GM23248 (cell line): ENCODE data around the gene SLC25A34. TPM values are rescaled to one million over a fixed set of nuclear protein-coding genes. Genes with fewer than 3 reads are reported as not detected.

ENCODE experiments used
- DNase-seq: peaks from one replicate; pipeline ENCODE4 v3.0.0-alpha.2; 2015
- H2AFZ ChIP-seq: fragments of 200-600 bp; sonication (generic); 2 replicates; pipeline ENCODE4 v1.6.1; 2016; ENCODE audit warnings: antibody characterized with exemption
- H3F3A ChIP-seq: fragments of 200-600 bp; sonication (generic); 2 replicates; pipeline ENCODE4 v1.6.1; 2016; ENCODE audit warnings: mild to moderate bottlenecking, antibody characterized with exemption, mixed run types; ENCODE audit not compliant: insufficient read depth
- H3K27ac ChIP-seq: fragments of 200-600 bp; sonication (generic); 2 replicates; pipeline ENCODE4 v1.5.1; 2016; ENCODE audit warnings: mild to moderate bottlenecking
- H3K27me3 ChIP-seq: fragments of 200-600 bp; sonication (generic); replicated peaks from 2 replicates; pipeline ENCODE4 v1.6.1; 2016; ENCODE audit warnings: mild to moderate bottlenecking; ENCODE audit not compliant: insufficient read depth
- H3K36me3 ChIP-seq: fragments of 200-600 bp; sonication (generic); 2 replicates; pipeline ENCODE4 v1.6.1; 2016; ENCODE audit warnings: low read depth, mild to moderate bottlenecking
- H3K4me1 ChIP-seq: fragments of 200-600 bp; sonication (generic); 2 replicates; pipeline ENCODE4 v1.6.1; 2016; ENCODE audit warnings: mild to moderate bottlenecking; ENCODE audit not compliant: insufficient read depth
- H3K4me2 ChIP-seq: fragments of 200-600 bp; sonication (generic); one replicate; pipeline ENCODE4 v1.6.1; 2016; ENCODE audit warnings: mild to moderate bottlenecking; ENCODE audit not compliant: unreplicated experiment
- H3K4me3 ChIP-seq: fragments of 200-600 bp; sonication (generic); 2 replicates; pipeline ENCODE4 v1.5.1; 2016; ENCODE audit warnings: mild to moderate bottlenecking
- H3K79me2 ChIP-seq: fragments of 200-600 bp; sonication (generic); 2 replicates; pipeline ENCODE4 v1.6.1; 2016; ENCODE audit warnings: mild to moderate bottlenecking; ENCODE audit not compliant: insufficient read depth
- H3K9ac ChIP-seq: fragments of 200-600 bp; sonication (generic); 2 replicates; pipeline ENCODE4 v1.6.1; 2016; ENCODE audit warnings: mild to moderate bottlenecking
- H3K9me2 ChIP-seq: fragments of 200-600 bp; sonication (generic); 2 replicates; pipeline ENCODE4 v1.6.1; 2016; ENCODE audit warnings: mixed run types, mild to moderate bottlenecking, moderate library complexity; ENCODE audit not compliant: insufficient read depth
- H3K9me3 ChIP-seq: fragments of 200-600 bp; sonication (generic); one replicate; pipeline ENCODE4 v1.6.1; 2017; ENCODE audit warnings: low read depth
- H4K20me1 ChIP-seq: fragments of 200-600 bp; sonication (generic); 2 replicates; pipeline ENCODE4 v1.6.0; 2016; ENCODE audit not compliant: insufficient read depth
- EZH2 ChIP-seq: fragments of 200-600 bp; sonication (generic); IDR thresholded peaks from 2 replicates; pipeline ENCODE4 v1.6.1; 2018; ENCODE audit warnings: antibody characterized with exemption, mild to moderate bottlenecking; ENCODE audit not compliant: insufficient read depth, poor library complexity, severe bottlenecking
- EZH2phosphoT487 ChIP-seq: fragments of 200-600 bp; sonication (generic); IDR thresholded peaks from 2 replicates; pipeline ENCODE4 v1.6.1; 2018; ENCODE audit warnings: antibody characterized with exemption, moderate library complexity, mild to moderate bottlenecking, low read depth; ENCODE audit not compliant: insufficient read depth
- WGBS, 2 experiments: methylation state at CpG; one replicate each; pipeline ENCODE4 v1.1.6; 2015 to 2017; ENCODE audit warnings: low lambda C conversion rate in 2 of 2, low coverage in 1 of 2; ENCODE audit errors: missing lambda C conversion rate in 2 of 2; 5-methylcytosine and 5-hydroxymethylcytosine counted together
- in situ Hi-C: fragments of 300-500 bp; cut with MboI; formaldehyde crosslinking; loops from 2 replicates; pipeline ENCODE4 v1.15.0; 2020
- polyA plus RNA-seq: library from polyadenylated mRNA; unstranded; fragments of >200 nt; fragmentation: Nextera tagmentation; extraction: Ambion mirVana; gene quantifications from 2 replicates; pipeline ENCODE4 v1.2.1, GENCODE V29; 2016
- total RNA-seq: library from RNA; depleted of rRNA; stranded (reverse); fragments of >200 nt; shearing (Covaris generic); gene quantifications from 2 replicates; pipeline ENCODE4 v1.2.3, GENCODE V29; 2014

SLC25A34 gene
- total and polyA plus RNA-seq, 2 experiments from 2014 or later, result 0.20 to 0.54 TPM

- TF ChIP-seq EZH2 (no peak), EZH2phosphoT487 (no peak)
- H3F3A ChIP-seq, result no peaks in the 10 kb centered on the region
- H3K27ac ChIP-seq, result no peak overlapping the region
- in situ Hi-C loops, result no loop called here
- H3K9me3 ChIP-seq, result no peaks in the 10 kb centered on the region
- no peaks in the 10 kb centered on the region for H3K36me3 ChIP-seq
- H4K20me1 ChIP-seq, result no peaks in the 10 kb centered on the region
- no peaks in the 10 kb centered on the region for H3K9me2 ChIP-seq
- no peak for DNase-seq
- H2AFZ ChIP-seq, result no peak overlapping the region
- no peak overlapping the region for H3K4me2 ChIP-seq
- no peaks in the 10 kb centered on the region for H3K79me2 ChIP-seq
- no peaks in the 10 kb centered on the region for H3K27me3 ChIP-seq
- H3K4me3 ChIP-seq, result no peak overlapping the region
- H3K9ac ChIP-seq, result no peak overlapping the region
- WGBS, 2 experiments, result 82% methylated on average over 10 to 15 of the region's 15 CpGs
- H3K4me1 ChIP-seq, result no peaks in the 10 kb centered on the region
Measured at GRCh38 chr1:15738416-15739113, 2.5 kb downstream of the SLC25A34 start.

- H2AFZ ChIP-seq, result no peak overlapping the region
- no peaks in the 10 kb centered on the region for H3K4me1 ChIP-seq
- WGBS, 2 experiments, result 83 to 85% methylated on average over 16 of the region's 16 CpGs
- H3K9me3 ChIP-seq, result no peaks in the 10 kb centered on the region
- no peaks in the 10 kb centered on the region for H3K79me2 ChIP-seq
- H4K20me1 ChIP-seq, result no peaks in the 10 kb centered on the region
- no peak overlapping the region for H3K4me2 ChIP-seq
- no peak overlapping the region for H3K9ac ChIP-seq
- H3K27me3 ChIP-seq, result no peaks in the 10 kb centered on the region
- H3K9me2 ChIP-seq, result no peaks in the 10 kb centered on the region
- no peak overlapping the region for H3K4me3 ChIP-seq
- no peaks in the 10 kb centered on the region for H3F3A ChIP-seq
- in situ Hi-C loops, result no loop called here
- no peak overlapping the region for H3K27ac ChIP-seq
- DNase-seq, result no peak
- H3K36me3 ChIP-seq, result no peaks in the 10 kb centered on the region
- TF ChIP-seq EZH2, result no peak
- TF ChIP-seq EZH2phosphoT487, result no peak
Measured at GRCh38 chr1:15739259-15739658, 3.2 kb downstream of the SLC25A34 start.

GRCh38 chr1:15739745-15740144, 3.7 kb downstream of the SLC25A34 start:
- no peak for TF ChIP-seq EZH2phosphoT487
- no peak for TF ChIP-seq EZH2
- Histone ChIP-seq H3K27ac (no peak overlapping the region), H2AFZ (no peak overlapping the region), H3K27me3 (no peaks in the 10 kb centered on the region), H4K20me1 (no peaks in the 10 kb centered on the region), H3F3A (no peaks in the 10 kb centered on the region), H3K79me2 (no peaks in the 10 kb centered on the region), H3K9me2 (no peaks in the 10 kb centered on the region), H3K4me3 (no peak overlapping the region), H3K4me2 (no peak overlapping the region), H3K9ac (no peak overlapping the region), H3K9me3 (no peaks in the 10 kb centered on the region), H3K36me3 (no peaks in the 10 kb centered on the region), H3K4me1 (no peaks in the 10 kb centered on the region)
- 91 to 94% methylated on average over 7 of the region's 7 CpGs for WGBS, 2 experiments
- in situ Hi-C loops, result no loop called here
- DNase-seq, result no peak

- no peaks in the 10 kb centered on the region for H3K9me2 ChIP-seq
- no peaks in the 10 kb centered on the region for H4K20me1 ChIP-seq
- H3K9me3 ChIP-seq, result no peaks in the 10 kb centered on the region
- in situ Hi-C loops, result no loop called here
- no peak overlapping the region for H3K4me2 ChIP-seq
- no peak overlapping the region for H3K27ac ChIP-seq
- H3K9ac ChIP-seq, result no peak overlapping the region
- 52 to 62% methylated on average over 25 to 27 of the region's 27 CpGs for WGBS, 2 experiments
- no peaks in the 10 kb centered on the region for H3F3A ChIP-seq
- no peak overlapping the region for H2AFZ ChIP-seq
- peak; percentile 77 for DNase-seq
- no peak overlapping the region for H3K4me3 ChIP-seq
- no peak for TF ChIP-seq EZH2phosphoT487
- TF ChIP-seq EZH2, result no peak
- no peaks in the 10 kb centered on the region for H3K4me1 ChIP-seq
- H3K27me3 ChIP-seq, result no peaks in the 10 kb centered on the region
- no peaks in the 10 kb centered on the region for H3K79me2 ChIP-seq
- H3K36me3 ChIP-seq, result no peaks in the 10 kb centered on the region
Measured at GRCh38 chr1:15740924-15741850, 5.1 kb downstream of the SLC25A34 start.
